ENCODE data around the gene PELO. TPM values are rescaled to one million over a fixed set of nuclear protein-coding genes. Genes with fewer than 3 reads are reported as not detected.

PELO gene
- total RNA-seq, 3 donors from 2014 or later: 11.7 to 16.7 (median 12.1) TPM

GRCh38 chr5:52807723-52808122, 20.0 kb downstream of the PELO start:
- H3K9me3 ChIP-seq: no peaks in the 10 kb centered on the region
- H3K36me3 ChIP-seq: no peaks in the 10 kb centered on the region
- H3K27me3 ChIP-seq: no peaks in the 10 kb centered on the region
- no peak overlapping the region for H3K4me3 ChIP-seq
- TF ChIP-seq POLR2A (IDR thresholded peaks at IDR 0.05) (no peak), POLR2AphosphoS5 (IDR thresholded peaks at IDR 0.05) (no peak), CTCF (IDR thresholded peaks at IDR 0.05) (no peak)
- H3K4me1 ChIP-seq: no peaks in the 10 kb centered on the region
- no peak overlapping the region for H3K27ac ChIP-seq
- DNase-seq (ENCODE audit: low spot score in 2 of 2): no peak
- intact Hi-C loops (cut with DNase I; ENCODE audit: low total_unique reads): no loop called here

- Histone ChIP-seq H3K4me1 (no peaks in the 10 kb centered on the region), H3K27ac (no peak overlapping the region), H3K4me3 (no peak overlapping the region), H3K9me3 (no peaks in the 10 kb centered on the region), H3K36me3 (no peaks in the 10 kb centered on the region), H3K27me3 (no peaks in the 10 kb centered on the region)
- intact Hi-C loops (cut with DNase I; ENCODE audit: low total_unique reads): no loop called here
- DNase-seq (ENCODE audit: low spot score in 2 of 2): no peak
- TF ChIP-seq CTCF (IDR thresholded peaks at IDR 0.05): no peak
- no peak for TF ChIP-seq POLR2A (IDR thresholded peaks at IDR 0.05)
- no peak for TF ChIP-seq POLR2AphosphoS5 (IDR thresholded peaks at IDR 0.05)
Measured at GRCh38 chr5:52808316-52808901, 20.7 kb downstream of the PELO start.

- TF ChIP-seq POLR2A (IDR thresholded peaks at IDR 0.05): no peak
- TF ChIP-seq CTCF (IDR thresholded peaks at IDR 0.05): no peak
- TF ChIP-seq POLR2AphosphoS5 (IDR thresholded peaks at IDR 0.05): no peak
- H3K4me1 ChIP-seq: no peaks in the 10 kb centered on the region
- no peaks in the 10 kb centered on the region for H3K9me3 ChIP-seq
- H3K36me3 ChIP-seq: no peaks in the 10 kb centered on the region
- H3K27me3 ChIP-seq: no peaks in the 10 kb centered on the region
- H3K27ac ChIP-seq: no peak overlapping the region
- intact Hi-C loops (cut with DNase I; ENCODE audit: low total_unique reads): no loop called here
- DNase-seq (ENCODE audit: low spot score in 2 of 2): no peak
- no peak overlapping the region for H3K4me3 ChIP-seq
Measured at GRCh38 chr5:52809884-52810283, 22.2 kb downstream of the PELO start.

- no peaks in the 10 kb centered on the region for H3K4me1 ChIP-seq
- no peak for TF ChIP-seq POLR2A (IDR thresholded peaks at IDR 0.05)
- no peak for TF ChIP-seq CTCF (IDR thresholded peaks at IDR 0.05)
- TF ChIP-seq POLR2AphosphoS5 (IDR thresholded peaks at IDR 0.05): no peak
- H3K27ac ChIP-seq: no peak overlapping the region
- no peak for DNase-seq (ENCODE audit: low spot score in 2 of 2)
- no peak overlapping the region for H3K4me3 ChIP-seq
- H3K9me3 ChIP-seq: no peaks in the 10 kb centered on the region
- H3K36me3 ChIP-seq: no peaks in the 10 kb centered on the region
- intact Hi-C loops (cut with DNase I; ENCODE audit: low total_unique reads): no loop called here
- no peaks in the 10 kb centered on the region for H3K27me3 ChIP-seq
Measured at GRCh38 chr5:52810426-52810825, 22.7 kb downstream of the PELO start.

- no peak for DNase-seq (ENCODE audit: low spot score in 2 of 2)
- H3K27ac ChIP-seq: no peak overlapping the region
- TF ChIP-seq POLR2AphosphoS5 (IDR thresholded peaks at IDR 0.05) (no peak), POLR2A (IDR thresholded peaks at IDR 0.05) (no peak), CTCF (IDR thresholded peaks at IDR 0.05) (no peak)
- no peaks in the 10 kb centered on the region for H3K4me1 ChIP-seq
- no peak overlapping the region for H3K4me3 ChIP-seq
- no peaks in the 10 kb centered on the region for H3K27me3 ChIP-seq
- H3K36me3 ChIP-seq: no peaks in the 10 kb centered on the region
- intact Hi-C loops (cut with DNase I; ENCODE audit: low total_unique reads): no loop called here
- H3K9me3 ChIP-seq: no peaks in the 10 kb centered on the region
Measured at GRCh38 chr5:52811067-52811749, 23.5 kb downstream of the PELO start.

Measured in breast epithelium (tissue), 4 donors.